Stimulated activated CD8-positive, alpha-beta memory T cell treated with anti-CD3 and anti-CD28 coated beads, Interleukin-4, amount 100 ng/mL, for 1 hour (primary cell): ENCODE results near the gene ARHGEF3.
A peak's percentile ranks its signal among the peaks of the same experiment; 100 is the strongest.

ENCODE experiments used
- DNase-seq, 2 donors: peaks; one replicate each; pipeline ENCODE4 v3.0.0-alpha.2; 2020; ENCODE audit warnings: low read depth in 2 of 2, low spot score in 1 of 2

ARHGEF3 gene

GRCh38 chr3:56823984-56824703 is 22.4 kb upstream of the ARHGEF3 start:
- DNase-seq = no peak

GRCh38 chr3:56823421-56823926 is 21.7 kb upstream of the ARHGEF3 start:
- no peak for DNase-seq

GRCh38 chr3:56822501-56822900 is 20.8 kb upstream of the ARHGEF3 start:
- DNase-seq = no peak

GRCh38 chr3:56819016-56819809 is 17.5 kb upstream of the ARHGEF3 start:
- no peak for DNase-seq

- no peak for DNase-seq
These were observed 16.6 kb upstream of the ARHGEF3 start for GRCh38 chr3:56818156-56818985.

GRCh38 chr3:56817646-56818045 is 15.9 kb upstream of the ARHGEF3 start:
- DNase-seq = no peak

GRCh38 chr3:56816061-56816460 is 14.3 kb upstream of the ARHGEF3 start:
- no peak for DNase-seq

GRCh38 chr3:56815589-56815988 is 13.8 kb upstream of the ARHGEF3 start:
- no peak for DNase-seq

- no peak for DNase-seq
These were observed 11.9 kb upstream of the ARHGEF3 start for GRCh38 chr3:56813653-56813960.

GRCh38 chr3:56812754-56813652 is 11.3 kb upstream of the ARHGEF3 start:
- no peak for DNase-seq

- DNase-seq = no peak
These were observed 9.9 kb upstream of the ARHGEF3 start for GRCh38 chr3:56811546-56812202.

- no peak for DNase-seq
These were observed 9.1 kb upstream of the ARHGEF3 start for GRCh38 chr3:56810577-56811545.

GRCh38 chr3:56806407-56806806 is 4.7 kb upstream of the ARHGEF3 start:
- DNase-seq = no peak

- no peak for DNase-seq
These were observed 1.0 kb upstream of the ARHGEF3 start for GRCh38 chr3:56802790-56803189.

- no peak for DNase-seq
These were observed 613 bp upstream of the ARHGEF3 start for GRCh38 chr3:56802378-56802745.

GRCh38 chr3:56800832-56801661 is 702 bp downstream of the ARHGEF3 start:
- DNase-seq = no peak

- peak; percentile 46 to 52 for DNase-seq
These were observed 1.5 kb downstream of the ARHGEF3 start for GRCh38 chr3:56800130-56800831.
